Activated T-cell treated with anti-CD3 and anti-CD28 coated beads for 24 hours (primary cell): ENCODE measurements around the gene ZNF687.
"Not testable (repeated sequence)": the region's sequence is repeated elsewhere in the genome, so short reads cannot be mapped to it uniquely, and the experiment has no call there.

Experiments used
- DNase-seq: peaks from one replicate; pipeline ENCODE4 v3.0.0-alpha.2; 2020; ENCODE audit warnings: low read depth

ZNF687 gene

DNA sequence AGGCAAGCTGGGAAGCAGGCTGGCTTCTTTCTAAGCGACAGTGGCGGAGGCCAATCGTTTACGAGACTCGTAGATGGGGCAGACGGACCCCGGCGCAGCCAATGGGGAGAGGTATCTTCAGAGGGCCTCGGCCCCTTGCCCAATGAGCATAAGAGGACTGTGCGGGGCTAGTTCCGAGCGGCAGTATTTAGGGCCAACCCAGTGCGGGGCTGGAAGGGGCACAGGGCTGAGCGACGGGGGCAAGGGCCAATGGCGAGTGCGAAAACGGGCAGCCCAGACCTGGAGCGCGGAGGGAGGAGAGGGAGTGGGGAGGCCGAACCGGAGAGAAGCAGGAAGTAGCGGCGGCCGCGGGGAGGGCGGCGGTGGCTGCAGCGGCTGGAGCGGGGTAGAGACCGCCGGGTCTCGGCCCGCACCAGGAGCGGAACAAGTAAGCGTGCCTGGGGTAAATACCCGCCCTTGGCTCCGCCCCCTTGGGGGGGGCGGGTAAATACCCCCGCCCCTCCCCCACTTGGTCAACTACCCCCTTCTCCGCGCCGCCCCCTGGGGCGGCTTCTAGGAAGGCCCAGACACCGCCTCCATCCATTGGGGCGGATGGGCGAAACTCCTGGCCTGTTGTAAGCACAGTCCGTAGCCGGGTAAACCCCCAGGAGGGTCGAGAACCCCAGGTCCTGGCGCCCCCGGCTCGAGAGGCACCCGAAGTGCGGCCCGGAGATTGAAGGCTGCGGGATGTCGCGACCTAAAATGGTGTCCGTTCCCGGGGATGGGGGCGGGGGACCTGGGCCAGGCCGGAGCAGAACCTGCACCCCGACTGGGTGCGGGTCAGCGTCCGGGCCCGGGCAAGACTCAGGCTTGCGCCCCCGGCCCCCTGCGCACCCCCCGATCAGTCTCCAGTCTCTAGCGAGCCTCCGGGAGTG is at the start of gene ZNF687:
Gene ZNF687 (plus strand): TSS at position 331 of the 914 bp plus-strand sequence. CDS start 3,993 bp downstream, outside the sequence.
- DNase-seq = peak; percentile 98

DNA sequence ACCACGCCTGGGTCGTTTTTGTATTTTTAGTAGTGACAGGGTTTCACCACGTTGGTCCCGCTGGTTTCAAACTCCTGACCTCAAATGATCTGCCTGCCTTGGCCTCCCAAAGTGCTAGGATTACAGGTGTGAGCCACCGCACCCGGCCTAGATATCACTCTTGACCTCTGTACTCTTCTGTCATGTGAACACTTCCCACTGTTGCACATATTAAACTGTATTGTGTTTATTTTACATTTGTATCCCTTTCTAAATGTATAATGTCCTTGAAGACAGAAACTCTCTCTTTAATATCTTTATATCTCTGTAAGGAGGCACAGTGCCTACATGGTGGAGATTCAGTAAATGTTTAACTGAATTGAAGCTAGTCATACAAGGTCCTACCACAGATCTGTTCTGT is 46.9 kb upstream of the ZNF687 start:
- DNase-seq = no peak

DNA sequence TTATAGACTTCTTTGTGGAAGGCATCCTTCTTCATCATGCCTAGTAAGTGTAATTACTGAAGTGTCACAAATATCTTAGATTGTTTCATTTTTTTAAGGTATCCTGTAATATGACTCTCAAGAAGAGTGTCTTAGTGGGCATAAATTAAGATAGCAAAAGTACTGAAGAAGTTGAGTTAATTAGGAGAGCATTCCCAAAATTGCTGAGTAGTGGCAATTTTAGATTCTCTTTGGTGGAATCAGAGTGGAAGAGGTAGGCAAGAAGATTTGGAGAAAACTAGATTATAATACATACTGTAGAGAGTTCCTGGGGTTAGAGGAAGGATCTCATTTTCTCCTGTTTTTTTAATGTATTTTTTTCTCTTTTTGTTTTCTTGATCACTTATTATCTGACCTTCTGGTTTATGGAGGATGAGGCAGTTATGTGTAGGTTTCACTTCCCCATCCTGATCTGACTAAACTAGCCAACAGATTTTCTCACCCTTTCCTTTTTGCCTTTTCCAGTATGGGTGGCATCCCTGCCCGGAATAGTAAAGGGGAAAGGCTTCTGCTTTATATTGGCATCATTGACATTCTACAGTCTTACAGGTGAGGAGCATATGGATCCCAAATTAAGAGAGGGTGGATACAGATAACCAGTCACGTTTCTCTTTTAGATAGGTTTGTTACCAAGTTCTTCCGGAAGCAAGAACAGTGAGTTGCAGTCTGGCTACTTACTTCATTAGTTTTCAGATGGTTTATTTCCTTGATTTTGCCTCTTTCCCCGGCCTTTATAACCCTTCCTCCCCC is 44.2 kb upstream of the ZNF687 start:
- no peak for DNase-seq

DNA sequence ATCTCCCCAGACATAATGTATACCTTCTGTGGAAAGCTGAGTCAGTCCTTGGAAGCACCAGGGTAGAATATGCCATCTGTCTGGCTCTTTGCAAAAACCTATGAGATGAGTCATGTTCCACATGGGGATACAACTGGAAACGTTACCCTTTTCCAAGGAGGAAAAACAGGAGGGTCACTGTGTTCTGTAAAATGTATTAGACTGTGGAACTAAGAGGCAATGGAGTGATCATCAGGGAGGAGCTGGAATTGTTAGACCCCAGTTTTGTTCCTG is 43.7 kb upstream of the ZNF687 start:
- DNase-seq = no peak

DNA sequence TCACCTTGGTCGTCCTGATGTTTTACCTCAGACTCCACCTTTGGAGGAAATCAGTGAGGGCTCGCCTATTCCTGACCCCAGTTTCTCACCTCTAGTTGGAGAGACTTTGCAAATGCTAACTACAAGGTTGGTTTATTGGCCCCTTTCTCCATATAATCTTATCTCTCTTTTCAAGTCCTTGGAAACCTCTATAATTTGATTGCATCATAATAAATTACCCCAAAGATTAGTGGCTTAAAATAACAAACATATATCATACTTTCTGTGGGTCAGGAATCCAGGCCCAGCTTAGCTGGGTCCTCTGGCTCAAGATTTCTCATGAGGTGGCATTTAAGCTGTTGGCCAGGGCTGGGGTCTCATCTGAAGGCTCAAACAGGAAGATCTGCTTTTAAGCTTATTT is 39.7 kb upstream of the ZNF687 start:
- DNase-seq = no peak

GRCh38 chr1:151243683-151244216 is 38.3 kb upstream of the ZNF687 start:
- no peak for DNase-seq

- no peak for DNase-seq
Observed at GRCh38 chr1:151246786-151247185, 35.3 kb upstream of the ZNF687 start.

DNA sequence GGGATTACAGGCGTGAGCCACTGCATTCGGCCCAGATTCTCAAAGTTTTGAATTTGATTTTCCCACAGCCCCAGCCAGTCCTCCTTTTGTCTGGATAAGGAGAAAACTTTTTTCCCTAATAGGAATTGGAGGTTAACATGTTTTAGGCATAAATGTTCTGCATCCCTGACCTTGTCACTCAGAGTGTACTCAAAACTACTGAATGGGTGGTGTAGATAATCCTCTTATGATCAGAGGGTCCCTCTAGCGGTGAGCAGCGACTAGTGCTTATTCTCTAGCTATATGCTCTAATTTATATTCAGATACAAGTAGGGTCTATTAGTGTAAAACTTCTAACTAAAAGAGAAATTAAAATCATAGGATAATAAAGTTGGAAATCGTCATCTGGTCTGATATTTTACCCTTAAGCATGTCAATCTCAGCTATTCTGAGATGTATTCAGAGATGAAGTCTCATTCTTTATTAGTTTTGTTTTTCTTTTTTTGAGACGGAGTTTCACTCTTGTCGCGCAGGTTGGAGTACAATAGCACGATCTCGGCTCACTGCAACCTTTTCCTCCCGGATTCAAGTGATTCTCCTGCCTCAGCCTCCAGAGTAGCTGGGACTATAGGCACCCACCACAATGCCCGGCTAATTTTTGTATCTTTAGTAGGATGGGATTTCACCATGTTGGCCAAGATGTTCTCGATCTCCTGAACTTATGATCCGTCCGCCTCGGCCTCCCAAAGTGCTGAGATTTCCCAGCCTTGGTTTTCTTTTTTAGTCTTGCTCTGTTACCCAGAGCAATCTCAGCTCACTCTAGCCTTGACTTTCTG is 30.2 kb upstream of the ZNF687 start:
- peak; percentile 48 for DNase-seq

GRCh38 chr1:151254217-151255213 is 27.6 kb upstream of the ZNF687 start, which contains the start of gene PSMD4:
TSS of gene PSMD4 (plus strand) at chr1:151254734. CDS start at chr1:151254783, 49 bp downstream.
- DNase-seq = peak; percentile 92

DNA sequence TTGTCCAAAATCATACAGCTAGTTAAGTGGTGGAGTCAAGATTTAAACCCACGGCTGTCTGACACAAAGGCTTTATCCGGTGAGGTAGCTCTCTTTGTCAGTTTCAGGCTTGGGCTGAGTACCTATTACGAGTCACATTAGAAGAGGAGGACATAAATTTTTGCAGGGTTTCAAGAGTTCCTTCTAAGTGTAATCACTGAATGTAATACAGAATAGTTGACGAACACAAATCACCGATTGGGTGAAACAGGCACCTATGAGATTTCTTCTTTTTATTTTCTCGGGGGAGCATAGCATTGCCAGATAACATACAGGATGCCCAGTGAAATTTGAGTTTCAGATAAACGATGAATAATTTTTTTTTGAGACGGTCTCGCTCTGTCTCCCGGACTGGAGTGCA is 26.7 kb upstream of the ZNF687 start:
- no peak for DNase-seq

- DNase-seq = no peak
Observed at GRCh38 chr1:151259351-151259750, 22.7 kb upstream of the ZNF687 start.

GRCh38 chr1:151265446-151266236 is 16.5 kb upstream of the ZNF687 start:
- no peak for DNase-seq

GRCh38 chr1:151266315-151266714 is 15.8 kb upstream of the ZNF687 start:
- no peak for DNase-seq

DNA sequence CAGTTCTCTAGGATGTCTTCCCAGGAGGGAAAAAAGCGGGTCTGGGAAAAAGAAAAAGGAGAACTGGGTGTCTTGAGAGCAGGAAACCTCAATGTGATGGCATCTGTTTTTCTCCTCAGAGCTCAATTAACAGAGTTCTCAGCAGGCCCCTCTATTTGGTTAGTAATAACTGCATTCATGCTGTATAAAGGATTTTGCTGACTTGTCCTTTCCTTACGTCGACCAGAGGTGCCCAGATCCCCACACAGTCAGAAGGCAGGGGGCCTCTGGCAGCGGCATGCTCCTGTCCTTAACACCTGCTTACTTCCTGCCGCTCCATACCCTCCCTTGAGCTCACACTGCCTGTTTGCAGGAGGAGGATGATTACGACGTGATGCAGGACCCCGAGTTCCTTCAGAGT is 15.3 kb upstream of the ZNF687 start:
- no peak for DNase-seq

DNA sequence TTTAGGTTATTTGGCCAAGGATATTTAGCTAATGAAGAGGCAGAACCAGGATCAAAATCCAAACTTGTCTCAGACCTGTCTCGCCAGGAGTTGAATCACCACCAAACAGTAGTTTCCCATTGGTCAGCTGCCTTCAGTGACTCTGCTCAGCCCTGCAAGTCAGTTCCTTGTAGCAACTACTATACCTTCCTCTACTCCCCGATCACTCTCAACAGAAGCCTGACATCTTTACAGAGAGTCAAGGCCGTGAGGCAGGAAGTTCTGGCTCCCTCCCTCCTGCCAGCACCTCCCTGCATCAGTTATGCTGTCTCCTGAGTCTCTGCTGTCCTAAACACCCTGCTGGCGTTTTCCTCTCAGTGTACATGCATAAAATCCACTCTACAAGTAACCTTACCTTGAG is 14.3 kb upstream of the ZNF687 start:
- no peak for DNase-seq

- no peak for DNase-seq
Observed at GRCh38 chr1:151273924-151274466, 8.1 kb upstream of the ZNF687 start.

DNA sequence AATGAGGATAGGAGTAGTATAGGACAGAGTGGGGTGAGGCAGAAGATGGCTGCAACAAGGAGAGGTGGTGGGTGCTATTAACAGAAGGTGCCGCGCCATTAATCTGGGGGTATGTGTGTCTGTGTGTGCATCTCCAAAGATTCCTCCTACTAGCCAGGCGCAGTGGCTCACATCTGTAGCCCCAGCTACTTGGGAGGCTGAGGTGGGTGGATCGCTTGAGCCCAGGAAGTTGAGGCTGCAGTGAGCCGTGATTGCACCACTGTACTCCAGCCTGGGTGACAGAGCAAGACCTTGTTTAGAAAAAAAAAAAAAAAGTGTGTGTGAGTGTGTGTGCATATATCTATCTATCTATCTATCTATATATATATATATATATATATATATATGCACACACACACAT is 6.8 kb upstream of the ZNF687 start:
- not testable (repeated sequence) for DNase-seq

- no peak for DNase-seq
Observed at GRCh38 chr1:151277249-151277648, 4.8 kb upstream of the ZNF687 start.

DNA sequence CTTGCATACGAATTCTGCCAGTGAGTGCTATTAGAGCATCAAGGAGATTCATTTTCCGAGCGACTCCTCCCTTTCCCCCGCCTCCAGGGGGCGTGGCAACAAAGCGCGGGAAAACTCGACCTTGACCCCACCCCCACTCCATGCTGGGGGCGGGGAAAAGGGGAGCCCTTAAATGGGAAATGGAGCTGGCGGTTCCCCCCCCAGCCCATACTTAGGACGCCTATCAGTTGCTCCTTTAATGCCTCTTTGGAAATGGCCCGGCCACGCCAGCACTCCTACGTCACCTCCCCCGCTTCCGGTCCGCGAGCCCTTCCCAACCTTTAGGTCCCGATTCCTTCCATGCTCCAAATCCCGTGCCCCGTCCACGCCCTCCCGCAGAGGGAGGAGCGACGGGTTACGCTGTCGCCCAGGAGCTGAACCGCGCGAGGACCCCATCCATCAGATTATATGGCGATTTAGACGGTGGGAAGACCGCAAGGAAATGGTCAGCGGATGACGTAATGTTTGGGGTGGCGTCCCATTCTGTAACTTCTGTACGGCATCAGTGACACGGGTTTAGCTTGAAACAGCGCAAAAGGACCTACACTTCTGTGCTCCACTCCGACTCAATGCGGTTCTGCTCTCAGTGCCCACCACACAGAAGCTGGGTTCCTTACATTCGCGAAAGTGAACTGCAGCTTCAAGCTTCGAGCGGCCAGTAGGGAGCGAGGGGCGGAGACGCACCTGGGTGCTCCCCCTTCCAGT is 702 bp upstream of the ZNF687 start:
- peak; percentile 95 for DNase-seq
